Measurements from ENCODE around the gene MBNL1. TPM values are rescaled to one million over a fixed set of nuclear protein-coding genes. Genes with fewer than 3 reads are reported as not detected.
A peak's percentile ranks its signal among the peaks of the same experiment; 100 is the strongest.

MBNL1 gene
- total RNA-seq, 4 donors from 2014 or later: 258 to 478 (median 320) TPM

- Histone ChIP-seq H3K4me1 (peaks cover 68% of the 10 kb centered on the region), H3K27me3 (no peaks in the 10 kb centered on the region), H3K36me3 (no peaks in the 10 kb centered on the region), H3K4me3 (no peak overlapping the region), H3K9me3 (no peaks in the 10 kb centered on the region), H3K27ac (peak overlapping the region; percentile 47)
- 89% methylated on average over 1 of the region's 1 CpG for WGBS
- DNase-seq (ENCODE audit: low spot score in 2 of 2): no peak
- TF ChIP-seq CTCF (IDR thresholded peaks at IDR 0.05) (no peak), EP300 (IDR thresholded peaks at IDR 0.05) (no peak), POLR2AphosphoS5 (IDR thresholded peaks at IDR 0.05) (no peak)
Observed at GRCh38 chr3:152308475-152308844, 39.7 kb downstream of the MBNL1 start.

- Histone ChIP-seq H3K4me3 (no peak overlapping the region), H3K9me3 (no peaks in the 10 kb centered on the region), H3K27me3 (no peaks in the 10 kb centered on the region), H3K4me1 (peaks cover 62% of the 10 kb centered on the region), H3K27ac (peak overlapping the region; percentile 47), H3K36me3 (no peaks in the 10 kb centered on the region)
- no peak for DNase-seq (ENCODE audit: low spot score in 2 of 2)
- no peak for TF ChIP-seq CTCF (IDR thresholded peaks at IDR 0.05)
- TF ChIP-seq EP300 (IDR thresholded peaks at IDR 0.05): no peak
- TF ChIP-seq POLR2A (IDR thresholded peaks at IDR 0.05): no peak
- TF ChIP-seq POLR2AphosphoS5 (IDR thresholded peaks at IDR 0.05): no peak
- WGBS: 68% methylated on average over 3 of the region's 3 CpGs
Observed at GRCh38 chr3:152309031-152309430, 40.3 kb downstream of the MBNL1 start.

- H3K4me3 ChIP-seq: no peak overlapping the region
- peak overlapping the region; percentile 47 for H3K27ac ChIP-seq
- H3K36me3 ChIP-seq: no peaks in the 10 kb centered on the region
- WGBS: 44% methylated on average over 6 of the region's 6 CpGs
- peaks cover 59% of the 10 kb centered on the region for H3K4me1 ChIP-seq
- H3K9me3 ChIP-seq: no peaks in the 10 kb centered on the region
- H3K27me3 ChIP-seq: no peaks in the 10 kb centered on the region
- TF ChIP-seq POLR2A (IDR thresholded peaks at IDR 0.05) (no peak), EP300 (IDR thresholded peaks at IDR 0.05) (no peak), CTCF (IDR thresholded peaks at IDR 0.05) (no peak), POLR2AphosphoS5 (IDR thresholded peaks at IDR 0.05) (no peak)
- DNase-seq (ENCODE audit: low spot score in 2 of 2): no peak
Observed at GRCh38 chr3:152309535-152310307, 41.0 kb downstream of the MBNL1 start.

GRCh38 chr3:152313430-152313829 is 44.7 kb downstream of the MBNL1 start:
- Histone ChIP-seq H3K4me3 (no peak overlapping the region), H3K36me3 (no peaks in the 10 kb centered on the region), H3K27me3 (no peaks in the 10 kb centered on the region), H3K4me1 (peaks cover 57% of the 10 kb centered on the region), H3K27ac (no peak overlapping the region), H3K9me3 (no peaks in the 10 kb centered on the region)
- WGBS: 80% methylated on average over 2 of the region's 2 CpGs
- TF ChIP-seq EP300 (IDR thresholded peaks at IDR 0.05) (no peak), CTCF (IDR thresholded peaks at IDR 0.05) (no peak), POLR2AphosphoS5 (IDR thresholded peaks at IDR 0.05) (no peak), POLR2A (IDR thresholded peaks at IDR 0.05) (no peak)
- DNase-seq (ENCODE audit: low spot score in 2 of 2): no peak

- TF ChIP-seq POLR2AphosphoS5 (IDR thresholded peaks at IDR 0.05) (no peak), EP300 (IDR thresholded peaks at IDR 0.05) (no peak), CTCF (IDR thresholded peaks at IDR 0.05) (no peak), POLR2A (IDR thresholded peaks at IDR 0.05) (no peak)
- Histone ChIP-seq H3K4me1 (peaks cover 57% of the 10 kb centered on the region), H3K27ac (peak overlapping the region; percentile 76)
Observed at GRCh38 chr3:152313914-152314313, 45.2 kb downstream of the MBNL1 start.

More at GRCh38 chr3:152313914-152314313, 45.2 kb downstream of the MBNL1 start:
- DNase-seq (ENCODE audit: low spot score in 2 of 2): no peak
- no peaks in the 10 kb centered on the region for H3K36me3 ChIP-seq
- no peaks in the 10 kb centered on the region for H3K27me3 ChIP-seq
- no peak overlapping the region for H3K4me3 ChIP-seq
- H3K9me3 ChIP-seq: no peaks in the 10 kb centered on the region
